Testis (tissue), 3 donors: ENCODE results near the gene SLC35B2. TPM values are rescaled to one million over a fixed set of nuclear protein-coding genes. Genes with fewer than 3 reads are reported as not detected.

Experiments used
- DNase-seq: peaks from one replicate; pipeline ENCODE4 v3.0.0-alpha.2; 2019
- H3K27ac ChIP-seq, 2 donors: fragments of 200-600 bp; sonication (generic); one replicate each; pipeline ENCODE4 v1.5.1; 2019
- H3K27me3 ChIP-seq: fragments of 200-600 bp; sonication (generic); one replicate; pipeline ENCODE4 v1.5.1; 2019
- H3K36me3 ChIP-seq: fragments of 200-600 bp; sonication (generic); one replicate; pipeline ENCODE4 v1.5.1; 2017; ENCODE audit warnings: low read depth; ENCODE audit errors: missing control alignments
- H3K4me1 ChIP-seq: fragments of 200-600 bp; sonication (generic); one replicate; pipeline ENCODE4 v1.5.1; 2019
- H3K4me3 ChIP-seq, 2 donors: fragments of 200-600 bp; sonication (generic); one replicate each; pipeline ENCODE4 v1.5.1; 2017 to 2019
- H3K9me3 ChIP-seq: fragments of 200-600 bp; sonication (generic); one replicate; pipeline ENCODE4 v1.5.1; 2017
- CTCF ChIP-seq, 3 experiments: fragments of 450-650 bp in 2 of 3; fragments of 200-600 bp in 1 of 3; sonication (generic) in 1 of 3; IDR thresholded peaks; one replicate each; pipeline ENCODE4 v1.5.1; 2016 to 2019; ENCODE audit warnings: antibody characterized with exemption in 3 of 3, mild to moderate bottlenecking in 2 of 3, moderate library complexity in 1 of 3
- POLR2A ChIP-seq: fragments of 450-650 bp; IDR thresholded peaks from one replicate; pipeline ENCODE4 v1.6.1; 2017; ENCODE audit warnings: antibody characterized with exemption, mild to moderate bottlenecking, moderate library complexity
- WGBS, 2 donors: methylation state at CpG; one replicate each; pipeline ENCODE4 v1.1.5; 2018; 5-methylcytosine and 5-hydroxymethylcytosine counted together
- intact Hi-C: fragments of 100-400 bp; cut with DNase I; formaldehyde crosslinking; loops from one replicate; pipeline ENCODE4 v1.15.1; 2023; ENCODE audit warnings: low total_unique reads
- polyA plus RNA-seq: library from polyadenylated mRNA; stranded (reverse); fragments of 350-450 nt; fragmentation: Illumina TruSeq; extraction: RNeasy Lipid Tissue Mini Kit (QIAGEN cat#74804); gene quantifications from one replicate; pipeline ENCODE4 v1.2.3, GENCODE V29; 2014; ENCODE audit warnings: low read depth, low replicate concordance; ENCODE audit not compliant: insufficient read depth
- total RNA-seq, 2 donors: library from RNA; depleted of rRNA; stranded (reverse); fragments of >200 nt; gene quantifications; one replicate each; pipeline ENCODE4 v1.2.3, GENCODE V29; 2016

SLC35B2 gene
- total and polyA plus RNA-seq, 3 donors from 2014 or later: 32.1 to 49.8 (median 42.4) TPM

- DNase-seq: no peak
- no peak overlapping the region for H3K27ac ChIP-seq
- no peak overlapping the region for H3K4me3 ChIP-seq
- H3K9me3 ChIP-seq: no peaks in the 10 kb centered on the region
- H3K4me1 ChIP-seq: peaks cover 11% of the 10 kb centered on the region
- H3K36me3 ChIP-seq: no peaks in the 10 kb centered on the region
- TF ChIP-seq POLR2A (no peak), CTCF (IDR thresholded peaks at IDR 0.05) (no peak)
- intact Hi-C loops: no loop called here
- WGBS, 2 donors: 79 to 82% methylated on average over 12 of the region's 12 CpGs
- H3K27me3 ChIP-seq: no peaks in the 10 kb centered on the region
Measured at GRCh38 chr6:44254191-44255104, 2.9 kb downstream of the SLC35B2 start.

- DNase-seq: peak; percentile 43
- WGBS, 2 donors: 70 to 76% methylated on average over 10 of the region's 10 CpGs
- intact Hi-C loops: no loop called here
Measured at GRCh38 chr6:44253307-44254101, 3.8 kb downstream of the SLC35B2 start.

GRCh38 chr6:44251576-44252524, 5.5 kb downstream of the SLC35B2 start:
- Histone ChIP-seq H3K27me3 (no peaks in the 10 kb centered on the region), H3K4me3 (no peak overlapping the region), H3K36me3 (no peaks in the 10 kb centered on the region), H3K4me1 (peaks cover 11% of the 10 kb centered on the region), H3K9me3 (no peaks in the 10 kb centered on the region), H3K27ac (no peak overlapping the region)
- no peak for DNase-seq
- WGBS, 2 donors: 84 to 93% methylated on average over 14 of the region's 14 CpGs
- intact Hi-C loops: no loop called here
- TF ChIP-seq CTCF (IDR thresholded peaks at IDR 0.05): no peak

More at GRCh38 chr6:44253307-44254101, 3.8 kb downstream of the SLC35B2 start:
- Histone ChIP-seq H3K27ac (no peak overlapping the region), H3K36me3 (no peaks in the 10 kb centered on the region), H3K27me3 (no peaks in the 10 kb centered on the region), H3K4me3 (no peak overlapping the region), H3K9me3 (no peaks in the 10 kb centered on the region), H3K4me1 (peaks cover 15% of the 10 kb centered on the region)
- TF ChIP-seq CTCF (IDR thresholded peaks at IDR 0.05) (peak in 2 of 3 experiments; percentile 15 to 19), POLR2A (no peak)

- intact Hi-C loops: no loop called here
- Histone ChIP-seq H3K4me1 (peaks cover 5% of the 10 kb centered on the region), H3K36me3 (no peaks in the 10 kb centered on the region), H3K27ac (no peak overlapping the region), H3K9me3 (no peaks in the 10 kb centered on the region), H3K4me3 (no peak overlapping the region), H3K27me3 (no peaks in the 10 kb centered on the region)
- 56 to 60% methylated on average over 3 of the region's 3 CpGs for WGBS, 2 donors
- no peak for DNase-seq
- no peak for TF ChIP-seq POLR2A
- TF ChIP-seq CTCF (IDR thresholded peaks at IDR 0.05): no peak
Measured at GRCh38 chr6:44250718-44251123, 6.6 kb downstream of the SLC35B2 start.
